ACC112 (cell line): ENCODE results near the gene FEZ2.

Source experiments
- H2AFZ ChIP-seq: fragments of 200-600 bp; sonication (generic); one replicate; pipeline ENCODE4 v1.6.0; 2017; ENCODE audit warnings: antibody characterized with exemption, low read length; ENCODE audit not compliant: unreplicated experiment
- H3K27ac ChIP-seq: fragments of 200-600 bp; sonication (generic); 2 replicates; pipeline ENCODE4 v1.5.1; 2014; ENCODE audit warnings: low read depth, mild to moderate bottlenecking, antibody characterized with exemption, low read length, moderate library complexity
- H3K27me3 ChIP-seq: fragments of 200-600 bp; sonication (generic); 2 replicates; pipeline ENCODE4 v1.6.1; 2014; ENCODE audit warnings: mild to moderate bottlenecking, antibody characterized with exemption, low read length, moderate library complexity, mixed read lengths; ENCODE audit not compliant: insufficient read depth
- H3K36me3 ChIP-seq: fragments of 200-600 bp; sonication (generic); 2 replicates; pipeline ENCODE4 v1.6.1; 2016; ENCODE audit warnings: mild to moderate bottlenecking, antibody characterized with exemption, low read length, moderate library complexity, mixed read lengths; ENCODE audit not compliant: insufficient read depth
- H3K4me1 ChIP-seq: fragments of 200-600 bp; sonication (generic); one replicate; pipeline ENCODE4 v1.6.1; 2016; ENCODE audit warnings: low read length, mixed read lengths; ENCODE audit not compliant: insufficient read depth, unreplicated experiment, control insufficient read depth
- H3K4me3 ChIP-seq: fragments of 200-600 bp; sonication (generic); 2 replicates; pipeline ENCODE4 v1.5.1; 2014; ENCODE audit warnings: mild to moderate bottlenecking, low read depth, low read length
- H3K79me2 ChIP-seq: fragments of 200-600 bp; sonication (generic); one replicate; pipeline ENCODE4 v1.6.0; 2016; ENCODE audit warnings: low read length; ENCODE audit not compliant: control insufficient read depth, unreplicated experiment, insufficient read depth

FEZ2 gene

DNA sequence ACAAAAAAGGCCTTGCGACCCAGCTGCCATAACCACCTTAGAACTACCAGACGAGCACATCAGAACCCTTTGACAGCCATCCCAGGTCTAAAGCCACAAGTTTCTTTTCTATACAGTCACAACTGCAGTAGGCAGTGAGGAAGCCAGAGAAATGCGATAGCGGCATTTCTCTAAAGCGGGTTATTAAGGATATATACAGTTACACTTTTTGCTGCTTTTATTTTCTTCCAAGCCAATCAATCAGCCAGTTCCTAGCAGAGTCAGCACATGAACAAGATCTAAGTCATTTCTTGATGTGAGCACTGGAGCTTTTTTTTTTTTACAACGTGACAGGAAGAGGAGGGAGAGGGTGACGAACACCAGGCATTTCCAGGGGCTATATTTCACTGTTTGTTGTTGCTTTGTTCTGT, 48.8 kb downstream of the FEZ2 start:
- peaks cover 55% of the 10 kb centered on the region for H3K4me1 ChIP-seq
- peaks cover 5% of the 10 kb centered on the region for H3K79me2 ChIP-seq
- H3K36me3 ChIP-seq = peaks cover 74% of the 10 kb centered on the region
- H2AFZ ChIP-seq = no peak overlapping the region
- no peaks in the 10 kb centered on the region for H3K27me3 ChIP-seq
- H3K4me3 ChIP-seq = no peak overlapping the region
- H3K27ac ChIP-seq = peak overlapping the region; percentile 30

DNA sequence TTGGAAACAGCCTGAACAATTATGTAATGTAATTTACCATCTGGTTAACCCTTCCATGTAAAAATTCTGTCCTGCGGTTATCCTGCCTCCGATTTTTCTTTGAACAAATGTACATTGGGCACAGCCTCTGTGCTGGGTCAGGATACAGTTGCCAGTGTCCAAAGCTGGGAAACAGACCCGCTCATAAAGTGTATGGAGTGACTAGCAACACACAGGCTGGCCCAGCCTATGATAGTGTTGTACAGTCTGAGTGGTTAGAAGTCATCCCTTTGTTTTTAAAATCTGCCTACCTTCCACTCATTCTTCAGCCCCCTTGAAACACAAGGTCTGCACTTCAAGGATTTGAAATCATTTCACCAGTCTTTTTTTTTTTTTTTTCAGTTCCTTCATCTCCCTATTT, 50.1 kb downstream of the FEZ2 start:
- peak overlapping the region; percentile 30 for H3K27ac ChIP-seq
- no peaks in the 10 kb centered on the region for H3K79me2 ChIP-seq
- H3K4me1 ChIP-seq = peaks cover 44% of the 10 kb centered on the region
- H3K27me3 ChIP-seq = no peaks in the 10 kb centered on the region
- H3K4me3 ChIP-seq = no peak overlapping the region
- H2AFZ ChIP-seq = no peak overlapping the region
- H3K36me3 ChIP-seq = peaks cover 72% of the 10 kb centered on the region

DNA sequence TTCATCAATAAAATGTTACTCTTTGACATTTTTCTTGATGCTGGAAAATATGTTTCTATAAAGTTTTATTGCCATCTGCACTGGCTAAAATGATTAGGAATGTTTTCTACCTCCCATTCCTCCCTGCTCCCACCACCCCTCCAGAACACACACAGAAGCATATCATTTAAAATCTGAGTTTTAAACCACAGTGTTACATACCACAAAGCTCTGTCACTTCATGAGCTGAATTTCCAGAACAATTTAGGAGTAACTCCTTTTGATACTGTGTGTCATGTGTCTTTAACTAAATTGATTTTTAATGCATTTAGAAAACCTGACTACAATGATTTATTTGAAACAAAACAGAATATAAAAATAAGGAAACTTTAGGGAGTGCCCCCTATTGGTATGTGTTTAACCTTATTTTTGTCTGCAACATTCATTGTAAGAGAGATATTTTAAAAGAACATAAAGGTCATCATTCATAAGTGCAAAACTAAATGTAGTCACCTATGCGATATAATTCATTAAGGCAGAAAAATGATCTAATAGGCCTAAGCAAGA, 52.0 kb downstream of the FEZ2 start:
- no peak overlapping the region for H3K4me3 ChIP-seq
- H3K27ac ChIP-seq = peak overlapping the region; percentile 62
- H3K4me1 ChIP-seq = peaks cover 31% of the 10 kb centered on the region
- H2AFZ ChIP-seq = no peak overlapping the region
- H3K79me2 ChIP-seq = no peaks in the 10 kb centered on the region
- peaks cover 63% of the 10 kb centered on the region for H3K36me3 ChIP-seq
- H3K27me3 ChIP-seq = no peaks in the 10 kb centered on the region

DNA sequence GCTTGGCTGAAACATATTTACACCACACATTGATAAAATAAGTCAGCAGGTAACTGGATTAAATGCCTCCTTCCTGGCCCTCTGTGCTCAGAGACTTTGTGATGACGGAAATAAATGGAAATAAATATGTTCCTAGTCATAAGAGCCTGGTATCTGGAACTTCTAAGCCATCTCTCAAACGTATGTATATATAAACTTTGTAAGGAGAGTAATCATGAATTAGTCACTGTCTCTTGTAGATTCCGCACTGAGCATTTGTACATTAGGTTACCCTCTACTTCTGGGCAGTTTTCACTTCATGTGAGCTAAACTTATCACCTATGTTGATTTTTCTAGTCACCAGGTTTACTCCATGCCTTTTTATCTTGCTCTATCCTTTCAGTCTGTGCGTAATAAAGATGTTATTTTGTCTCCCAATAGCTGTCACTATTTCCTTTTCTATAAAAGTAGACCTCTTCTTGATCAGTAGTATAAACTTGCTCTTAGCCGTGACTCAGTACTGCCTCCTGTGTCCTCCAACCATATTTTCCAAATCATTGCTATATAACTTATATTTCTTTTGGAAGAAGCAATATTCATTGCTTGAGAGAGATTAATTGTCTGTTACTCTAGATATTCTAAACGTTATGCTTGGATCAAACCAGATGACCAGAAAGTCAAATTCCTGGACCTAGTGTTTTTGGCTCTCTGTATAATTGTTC, 53.2 kb downstream of the FEZ2 start:
- H3K36me3 ChIP-seq = peaks cover 63% of the 10 kb centered on the region
- no peak overlapping the region for H2AFZ ChIP-seq
- no peaks in the 10 kb centered on the region for H3K79me2 ChIP-seq
- no peak overlapping the region for H3K4me3 ChIP-seq
- peak overlapping the region; percentile 62 for H3K27ac ChIP-seq
- no peaks in the 10 kb centered on the region for H3K27me3 ChIP-seq
- peaks cover 37% of the 10 kb centered on the region for H3K4me1 ChIP-seq

DNA sequence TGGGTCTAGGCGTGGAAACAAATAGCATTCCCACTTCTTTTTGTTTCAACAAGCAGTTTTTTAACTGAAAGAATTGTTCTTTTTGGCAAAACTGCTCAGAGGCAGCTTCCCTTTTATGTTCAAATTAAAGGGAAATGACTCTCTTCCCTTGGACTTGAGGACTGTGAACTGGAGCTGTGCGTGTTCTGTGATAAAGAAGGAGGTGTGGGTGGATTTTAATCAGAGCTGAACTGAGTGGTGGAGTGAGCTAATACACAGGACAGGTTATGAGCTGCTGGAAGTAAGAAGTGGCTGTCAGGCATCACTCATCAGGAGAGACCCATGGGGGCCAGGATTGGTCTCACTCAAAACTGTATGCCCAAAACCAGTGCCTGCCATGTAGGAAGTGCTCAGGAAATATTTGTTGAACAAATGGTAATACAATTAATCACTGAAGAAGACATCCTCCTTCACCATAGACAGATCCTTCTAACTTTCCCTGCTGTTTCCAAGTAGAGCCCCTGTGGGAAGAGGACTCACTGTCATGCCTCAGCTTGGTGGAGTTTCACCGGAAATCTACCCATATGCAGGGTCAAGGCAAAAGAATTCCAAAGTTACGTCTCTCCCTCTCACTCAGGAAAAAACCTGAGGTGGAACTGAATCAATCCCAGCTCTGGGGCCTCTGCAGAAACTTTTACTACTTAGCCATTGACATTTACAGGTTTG, 55.9 kb downstream of the FEZ2 start:
- no peak overlapping the region for H3K4me3 ChIP-seq
- peaks cover 44% of the 10 kb centered on the region for H3K4me1 ChIP-seq
- H3K36me3 ChIP-seq = peaks cover 66% of the 10 kb centered on the region
- no peak overlapping the region for H2AFZ ChIP-seq
- H3K27ac ChIP-seq = peak overlapping the region; percentile 58
- H3K79me2 ChIP-seq = no peaks in the 10 kb centered on the region
- H3K27me3 ChIP-seq = no peaks in the 10 kb centered on the region

DNA sequence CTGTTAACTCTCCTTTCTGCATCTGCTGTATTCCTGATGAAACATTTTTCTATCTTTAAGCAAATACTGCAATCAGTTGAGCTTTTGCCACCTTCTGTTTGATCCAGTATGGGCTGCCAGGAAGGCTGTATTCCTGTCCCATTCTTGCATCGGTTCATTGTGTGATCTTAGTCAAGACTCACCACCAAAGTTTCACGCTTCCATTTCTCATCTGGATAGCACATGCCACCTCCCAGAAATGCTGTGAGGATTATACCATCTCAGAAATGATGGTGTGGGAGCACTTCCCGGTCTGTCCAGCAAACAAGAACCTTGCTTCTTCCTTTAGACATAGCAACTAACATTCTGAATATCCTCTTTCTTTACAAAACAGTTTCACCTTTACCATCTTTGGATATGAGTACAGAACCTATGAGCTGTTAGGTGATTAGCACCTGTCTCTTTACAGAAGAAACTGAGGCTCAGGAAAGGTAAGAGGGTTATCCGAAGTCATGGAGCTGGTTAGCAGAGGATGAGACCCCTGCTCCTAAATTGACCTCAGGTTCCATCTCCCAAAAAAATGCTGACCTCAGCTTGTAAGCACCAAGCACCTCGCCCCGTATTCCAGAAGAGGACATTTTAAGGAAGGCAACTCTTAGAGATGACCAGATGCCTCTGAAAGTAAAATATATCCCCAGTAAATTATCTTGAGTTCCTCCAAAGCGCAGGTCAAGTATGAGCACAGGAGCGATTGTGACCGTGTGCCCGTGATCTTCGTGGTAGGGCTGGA, 56.8 kb downstream of the FEZ2 start:
- H3K36me3 ChIP-seq = peaks cover 66% of the 10 kb centered on the region

DNA sequence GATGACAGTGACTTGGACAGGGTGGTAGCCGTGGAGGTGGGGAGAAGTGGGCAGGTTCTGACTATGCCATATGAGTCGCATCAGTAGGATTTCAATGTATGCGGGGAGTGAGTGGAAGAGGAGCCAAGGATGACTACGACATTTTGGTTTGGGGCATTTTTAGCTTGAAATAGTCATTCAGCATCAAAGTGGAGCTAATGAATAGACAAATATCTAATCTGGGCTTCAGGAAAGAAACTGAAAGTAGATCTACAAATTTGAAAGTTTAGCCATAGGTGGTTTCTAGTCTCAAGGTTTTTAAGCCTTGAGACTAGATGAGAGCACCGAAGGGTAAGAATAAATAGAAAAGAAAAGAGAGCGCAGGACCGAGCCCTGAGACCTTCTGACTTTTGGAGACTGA, 58.3 kb downstream of the FEZ2 start:
- H2AFZ ChIP-seq = no peak overlapping the region
- H3K4me1 ChIP-seq = peaks cover 23% of the 10 kb centered on the region
- no peaks in the 10 kb centered on the region for H3K79me2 ChIP-seq
- no peak overlapping the region for H3K4me3 ChIP-seq
- H3K36me3 ChIP-seq = peaks cover 52% of the 10 kb centered on the region
- H3K27me3 ChIP-seq = no peaks in the 10 kb centered on the region
- H3K27ac ChIP-seq = peak overlapping the region; percentile 66

More for the DNA sequence above, 56.8 kb downstream of the FEZ2 start:
- Histone ChIP-seq H3K27me3 (no peaks in the 10 kb centered on the region), H3K4me1 (peaks cover 37% of the 10 kb centered on the region), H3K27ac (peak overlapping the region; percentile 66), H3K4me3 (no peak overlapping the region), H2AFZ (no peak overlapping the region), H3K79me2 (no peaks in the 10 kb centered on the region)

DNA sequence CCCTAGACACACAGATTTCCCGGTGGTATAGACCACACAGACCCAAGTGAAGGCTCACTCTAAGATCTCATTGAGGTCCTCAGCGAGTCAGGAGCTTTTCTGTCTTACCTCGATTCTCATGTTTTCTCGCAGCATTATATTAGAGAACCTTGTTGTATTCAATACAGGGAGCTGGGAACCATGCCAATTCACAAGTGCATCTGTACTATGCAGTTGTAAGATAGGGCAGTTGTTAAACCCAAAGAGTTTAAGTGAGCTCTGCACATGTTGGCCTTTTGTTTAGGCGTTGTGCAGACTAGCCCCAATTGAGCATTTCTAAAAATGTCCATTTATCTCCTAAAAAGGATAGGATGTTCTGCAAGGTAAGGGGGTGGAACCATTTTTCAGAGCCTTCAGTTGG, 59.6 kb downstream of the FEZ2 start:
- Histone ChIP-seq H3K27ac (no peak overlapping the region; the same call in 1 of the 2 replicates), H3K27me3 (no peaks in the 10 kb centered on the region), H3K79me2 (no peaks in the 10 kb centered on the region), H3K4me1 (peaks cover 23% of the 10 kb centered on the region), H3K4me3 (no peak overlapping the region), H3K36me3 (peaks cover 41% of the 10 kb centered on the region), H2AFZ (no peak overlapping the region)

DNA sequence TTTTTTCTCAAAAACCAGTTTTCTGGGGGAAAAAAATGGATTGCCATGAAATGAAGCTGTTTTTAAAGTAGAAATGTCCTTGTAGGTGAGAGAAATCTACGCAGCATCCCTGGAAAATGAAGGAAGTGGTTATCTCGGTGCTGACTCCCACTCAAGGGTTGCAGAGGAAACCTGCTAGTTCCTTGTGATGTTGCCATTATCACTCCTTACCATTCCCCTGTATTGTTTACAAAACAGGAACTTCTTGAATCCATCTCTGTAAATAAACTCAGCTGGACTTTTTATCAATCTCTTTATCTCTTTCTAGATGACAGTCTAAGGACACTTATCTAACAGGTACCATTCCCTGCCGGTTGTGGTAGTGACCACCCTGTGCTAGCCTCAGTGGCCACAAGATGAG, 61.2 kb downstream of the FEZ2 start:
- Histone ChIP-seq H2AFZ (no peak overlapping the region), H3K4me1 (peaks cover 23% of the 10 kb centered on the region), H3K4me3 (no peak overlapping the region), H3K79me2 (no peaks in the 10 kb centered on the region), H3K27me3 (no peaks in the 10 kb centered on the region), H3K27ac (no peak overlapping the region), H3K36me3 (peaks cover 50% of the 10 kb centered on the region)

DNA sequence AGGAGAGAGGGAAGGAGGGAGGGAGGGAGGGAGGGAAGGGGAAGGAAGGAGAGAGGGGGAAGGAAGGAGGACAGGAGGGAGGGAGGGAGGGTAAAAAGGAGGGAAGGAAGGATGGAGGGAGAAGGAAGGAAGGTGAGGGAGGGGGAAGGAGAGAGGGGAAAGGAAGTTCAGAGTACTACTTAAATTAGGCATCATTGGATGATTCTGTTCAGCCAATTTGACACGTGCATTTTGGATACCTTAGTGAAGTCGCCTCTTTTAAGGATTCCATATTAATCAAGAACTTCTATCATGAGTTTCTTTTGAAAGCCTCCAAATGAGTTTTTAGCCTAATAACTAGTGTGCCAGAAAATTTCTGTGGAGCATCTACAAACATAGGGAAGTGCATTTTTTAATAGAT, 62.9 kb downstream of the FEZ2 start:
- Histone ChIP-seq H3K27me3 (no peaks in the 10 kb centered on the region), H3K79me2 (no peaks in the 10 kb centered on the region), H3K27ac (no peak overlapping the region), H3K4me1 (peaks cover 30% of the 10 kb centered on the region), H3K4me3 (no peak overlapping the region), H3K36me3 (peaks cover 49% of the 10 kb centered on the region), H2AFZ (no peak overlapping the region)
